ENCODE measurements around the gene CCBE1.

CCBE1 gene

GRCh38 chr18:59481436-59481835, 215.8 kb downstream of the CCBE1 start:
- peak; percentile 61 for DNase-seq

- DNase-seq: no peak
Observed at GRCh38 chr18:59479776-59480175, 217.4 kb downstream of the CCBE1 start.

- peak; percentile 79 for DNase-seq
Observed at GRCh38 chr18:59478591-59478990, 218.6 kb downstream of the CCBE1 start.

GRCh38 chr18:59477849-59478248, 219.4 kb downstream of the CCBE1 start:
- DNase-seq: no peak

- no peak for DNase-seq
Observed at GRCh38 chr18:59470561-59471121, 226.6 kb downstream of the CCBE1 start.

GRCh38 chr18:59469463-59470180, 227.6 kb downstream of the CCBE1 start:
- DNase-seq: no peak

- no peak for DNase-seq
Observed at GRCh38 chr18:59468821-59469220, 228.4 kb downstream of the CCBE1 start.

- DNase-seq: no peak
Observed at GRCh38 chr18:59467497-59467896, 229.7 kb downstream of the CCBE1 start.

GRCh38 chr18:59466980-59467379, 230.2 kb downstream of the CCBE1 start:
- no peak for DNase-seq

- DNase-seq: no peak
Observed at GRCh38 chr18:59464486-59464885, 232.7 kb downstream of the CCBE1 start.

GRCh38 chr18:59461171-59461570, 236.1 kb downstream of the CCBE1 start:
- DNase-seq: no peak

GRCh38 chr18:59460072-59460420, 237.2 kb downstream of the CCBE1 start:
- DNase-seq: peak; percentile 37

GRCh38 chr18:59459369-59460071, 237.7 kb downstream of the CCBE1 start:
- DNase-seq: peak; percentile 68

- DNase-seq: no peak
Observed at GRCh38 chr18:59458575-59458974, 238.6 kb downstream of the CCBE1 start.

GRCh38 chr18:59456657-59457056, 240.6 kb downstream of the CCBE1 start:
- no peak for DNase-seq

GRCh38 chr18:59455728-59456276, 241.4 kb downstream of the CCBE1 start:
- no peak for DNase-seq

GRCh38 chr18:59454909-59455727, 242.1 kb downstream of the CCBE1 start:
- DNase-seq: no peak

- DNase-seq: no peak
Observed at GRCh38 chr18:59453468-59453961, 243.7 kb downstream of the CCBE1 start.

GRCh38 chr18:59451963-59452362, 245.3 kb downstream of the CCBE1 start:
- no peak for DNase-seq

GRCh38 chr18:59451073-59451472, 246.2 kb downstream of the CCBE1 start:
- DNase-seq: no peak

GRCh38 chr18:59448546-59448945, 248.7 kb downstream of the CCBE1 start:
- DNase-seq: peak; percentile 47

- peak; percentile 46 for DNase-seq
Observed at GRCh38 chr18:59446012-59446411, 251.2 kb downstream of the CCBE1 start.

Measured in fibroblast of upper back skin (primary cell).